ENCODE data around the gene PRSS1. TPM values are rescaled to one million over a fixed set of nuclear protein-coding genes. Genes with fewer than 3 reads are reported as not detected.
"Not testable (repeated sequence)": the region's sequence is repeated elsewhere in the genome, so short reads cannot be mapped to it uniquely, and the experiment has no call there.

Gene PRSS1
- total RNA-seq: not detected in 2 replicates

DNA sequence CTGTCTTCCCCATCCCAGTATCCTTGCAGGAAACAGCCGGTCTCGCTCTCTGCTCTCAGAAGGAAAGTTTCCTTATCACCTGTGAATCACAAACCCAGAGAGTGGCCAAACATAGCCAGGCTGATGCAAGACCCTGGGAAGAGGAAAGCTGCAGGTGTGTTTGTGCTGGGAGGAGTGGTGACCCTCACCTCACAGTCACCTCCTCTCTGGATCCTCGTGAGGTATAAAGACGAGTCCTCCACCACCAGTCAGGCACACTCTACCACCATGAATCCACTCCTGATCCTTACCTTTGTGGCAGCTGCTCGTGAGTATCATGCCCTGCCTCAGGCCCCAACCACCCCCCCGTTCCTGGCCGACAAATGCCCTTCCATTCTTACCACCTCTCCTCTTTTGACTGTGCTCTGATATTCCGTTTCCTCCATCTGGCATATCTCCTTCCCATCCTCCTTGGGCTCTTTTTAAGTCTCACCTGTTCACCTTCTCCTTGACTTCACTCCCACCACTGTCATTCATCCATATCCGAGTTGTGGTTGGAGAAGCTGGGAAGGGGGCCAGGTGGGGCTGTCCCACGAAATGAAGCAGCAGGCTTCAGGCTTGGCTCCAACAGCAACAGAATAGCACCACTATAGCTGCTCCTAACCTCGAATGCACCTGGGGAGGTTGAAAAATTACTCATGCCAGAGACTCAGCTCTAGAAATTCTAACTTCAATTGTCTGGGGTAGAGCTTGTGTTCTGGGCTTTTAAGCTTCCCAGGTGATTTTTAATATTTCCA lies at the start of gene PRSS1:
Gene PRSS1, plus strand, starts transcription at position 255 of the 776 bp plus-strand sequence. Its CDS starts 13 bp downstream, at position 268.
- DNase-seq (ENCODE audit: extremely low read depth, low read depth, low spot score): no peak

DNA sequence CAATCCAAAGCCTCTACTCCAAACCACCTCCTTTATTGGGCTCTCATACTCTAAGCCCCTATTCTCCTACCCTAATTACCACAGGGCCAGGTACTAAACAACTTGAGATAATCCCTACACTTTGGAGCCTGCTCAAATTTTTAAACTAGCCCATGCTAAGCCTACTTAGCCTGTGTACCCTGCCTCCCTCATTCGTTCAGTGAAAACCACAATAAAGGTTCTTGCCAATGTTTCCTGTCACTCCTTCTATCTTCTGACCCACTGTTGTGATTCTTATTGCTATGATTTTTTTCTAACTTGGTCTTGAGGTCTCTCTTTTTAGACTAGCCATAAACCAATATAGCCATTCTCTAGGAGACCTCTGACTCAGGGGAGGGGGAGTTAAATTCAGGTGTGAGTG lies 48.3 kb upstream of the PRSS1 start:
- DNase-seq (ENCODE audit: extremely low read depth, low read depth, low spot score): not testable (repeated sequence)

DNA sequence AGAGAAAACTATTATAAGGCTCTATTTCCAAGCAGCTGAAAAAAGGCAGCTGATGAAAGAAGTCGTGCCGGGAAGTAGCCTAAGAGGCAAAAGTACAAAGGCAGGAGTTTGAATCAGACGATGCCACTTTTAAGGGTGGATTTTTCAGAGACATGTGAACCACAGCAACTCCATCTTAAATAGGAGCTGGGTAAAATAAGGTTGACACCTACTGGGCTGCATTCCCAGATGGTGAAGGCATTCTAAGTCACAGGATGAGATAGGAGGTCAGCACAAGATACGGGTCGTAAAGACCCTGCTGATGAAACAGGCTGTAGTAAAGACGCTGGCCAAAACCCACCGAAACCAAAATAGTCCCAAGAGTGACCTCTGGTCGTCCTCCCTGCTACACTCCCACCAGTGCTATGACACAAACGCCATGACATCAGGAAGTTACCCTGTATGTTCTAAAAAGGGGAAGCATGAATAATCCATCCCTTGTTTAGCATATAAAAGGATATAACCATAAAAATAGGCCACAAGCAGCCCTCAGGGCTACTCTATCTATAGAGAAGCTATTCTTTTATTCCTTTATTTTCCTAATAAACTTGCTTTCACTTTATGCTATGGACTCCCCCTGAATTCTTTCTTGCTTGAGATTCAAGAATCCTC lies 45.5 kb upstream of the PRSS1 start:
- DNase-seq (ENCODE audit: extremely low read depth, low read depth, low spot score): no peak

DNA sequence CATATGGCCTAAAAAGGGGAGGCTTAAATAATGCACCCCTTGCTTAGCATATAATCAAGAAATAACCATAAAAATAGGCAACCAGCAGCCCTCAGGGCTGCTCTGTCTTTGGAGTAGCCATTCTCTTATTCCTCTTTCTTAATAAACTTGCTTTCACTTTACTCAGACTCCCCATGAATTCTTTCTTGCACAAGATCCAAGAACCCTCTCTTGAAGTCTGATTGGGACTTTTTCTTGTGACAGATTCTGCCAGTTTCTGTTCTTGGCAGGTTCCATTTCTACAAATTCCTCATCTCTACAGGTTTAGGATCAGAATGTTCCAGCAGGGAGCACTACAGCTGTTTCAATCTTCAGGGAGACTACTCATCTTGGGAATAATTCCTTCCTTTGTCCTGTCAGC lies 40.5 kb upstream of the PRSS1 start:
- DNase-seq (ENCODE audit: extremely low read depth, low read depth, low spot score): not testable (repeated sequence)

DNA sequence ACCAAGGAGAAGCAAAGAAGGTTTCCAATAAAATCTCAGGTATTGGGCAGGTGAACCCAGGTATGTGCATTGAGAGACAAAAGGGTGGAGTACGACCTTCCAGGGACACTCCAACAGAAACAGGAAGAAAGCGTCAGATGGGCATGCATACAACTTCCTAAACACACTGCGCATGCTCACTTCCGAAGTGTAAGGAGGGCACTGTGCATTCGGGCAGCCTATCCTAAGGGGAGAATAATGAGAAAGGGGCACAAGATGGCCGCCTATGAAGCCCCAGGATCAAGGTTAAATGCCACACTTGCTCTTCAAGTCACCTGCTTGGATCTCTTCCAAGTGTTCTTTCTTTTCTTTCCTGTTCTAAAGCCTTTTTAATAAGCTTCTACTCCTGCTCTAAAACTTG lies 39.4 kb upstream of the PRSS1 start:
- DNase-seq (ENCODE audit: extremely low read depth, low read depth, low spot score): no peak

DNA sequence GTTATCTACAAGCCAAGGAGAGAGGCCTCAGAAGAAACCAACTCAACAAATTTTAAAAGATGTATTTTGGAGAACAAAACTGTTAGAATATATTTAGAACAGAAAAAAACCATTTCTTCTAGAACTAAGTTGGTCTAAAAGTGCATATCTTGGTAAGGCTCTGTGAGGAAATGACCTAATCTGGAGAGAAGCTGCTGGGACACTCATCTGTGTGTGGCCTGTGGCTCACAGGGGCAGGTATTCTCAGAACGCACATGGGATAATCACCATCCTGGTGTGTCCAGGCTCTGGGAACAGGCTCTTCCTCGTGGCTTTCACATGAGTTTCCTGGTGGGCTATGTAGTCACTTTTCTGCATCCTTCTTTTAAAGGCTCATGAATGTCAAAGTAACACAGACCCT lies 38.1 kb upstream of the PRSS1 start:
- no peak for DNase-seq (ENCODE audit: extremely low read depth, low read depth, low spot score)

DNA sequence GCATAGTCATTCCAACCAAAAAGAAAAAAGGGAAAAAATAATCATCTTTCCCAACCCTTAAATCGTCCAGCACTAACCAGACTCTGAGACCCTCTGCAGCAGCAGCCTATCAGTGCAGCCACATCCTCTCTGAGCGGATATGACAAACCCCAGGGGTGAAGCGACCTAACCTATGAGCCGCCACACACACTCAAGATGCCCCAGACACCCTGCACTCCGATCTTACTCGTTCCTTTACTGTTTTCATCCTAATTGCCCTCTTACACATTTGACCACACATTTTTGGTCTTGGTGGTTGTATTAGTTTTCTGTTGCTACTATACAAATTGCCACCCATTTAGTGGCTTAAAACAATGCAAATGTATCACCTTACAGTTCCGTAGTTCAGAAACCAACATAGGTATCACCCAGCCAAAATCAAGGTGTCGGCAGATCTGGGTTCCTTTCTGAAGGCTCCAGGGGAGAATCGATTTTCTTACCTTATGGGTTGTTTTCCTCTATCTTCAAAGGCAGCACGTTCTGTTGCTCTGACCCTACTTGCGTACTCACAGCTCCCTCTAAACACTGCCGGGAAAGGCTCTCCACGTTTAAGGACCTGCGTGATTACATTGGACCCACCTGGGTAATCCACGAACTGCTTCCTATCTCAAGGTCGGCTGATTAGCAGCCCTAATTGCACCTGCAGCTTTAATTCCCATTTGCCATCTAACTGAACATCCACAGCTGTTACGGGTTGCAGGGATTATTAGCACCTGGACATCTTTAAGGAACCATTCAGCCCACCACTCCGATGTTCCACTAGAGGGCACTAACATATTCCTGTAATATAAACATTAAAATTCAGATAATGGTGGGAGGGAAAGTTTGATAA lies 37.3 kb upstream of the PRSS1 start:
- DNase-seq (ENCODE audit: extremely low read depth, low read depth, low spot score): peak; percentile 14

DNA sequence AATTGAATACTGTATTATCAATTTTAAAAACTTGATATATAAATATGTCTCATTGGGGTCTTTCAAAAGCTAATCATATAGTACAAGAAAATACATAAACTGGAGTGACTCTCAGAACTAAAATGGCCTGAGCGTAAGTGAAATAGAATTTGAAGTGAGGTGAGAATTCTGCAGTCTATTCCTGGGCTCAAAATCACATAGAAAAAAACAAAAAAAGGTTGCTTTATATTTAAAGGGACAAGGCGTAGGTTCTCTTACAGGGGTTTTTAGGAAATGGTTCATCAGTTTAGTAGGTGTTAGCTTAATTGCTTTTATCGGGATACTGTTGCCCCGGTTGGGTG lies 36.7 kb upstream of the PRSS1 start:
- DNase-seq (ENCODE audit: extremely low read depth, low read depth, low spot score): no peak

DNA sequence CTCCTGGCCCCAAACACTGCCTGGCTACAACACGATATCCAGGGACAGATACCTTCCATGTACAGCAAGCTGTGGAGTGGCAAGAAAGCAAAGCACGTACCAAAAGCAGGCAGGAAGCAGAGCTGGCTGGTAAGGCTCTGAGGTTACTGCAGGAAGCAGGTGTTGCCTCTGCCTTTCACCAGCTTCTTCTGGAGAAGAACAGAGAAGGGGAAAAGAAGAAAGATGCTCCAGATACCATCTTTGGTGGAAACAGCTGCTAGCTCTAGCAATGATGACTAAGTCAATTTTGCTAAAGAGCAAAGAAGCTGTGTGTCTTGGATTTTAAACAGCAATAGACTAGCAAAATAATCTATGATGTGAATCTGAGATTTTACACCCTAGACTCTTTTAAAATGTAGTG lies 34.9 kb upstream of the PRSS1 start:
- DNase-seq (ENCODE audit: extremely low read depth, low read depth, low spot score): peak; percentile 41

DNA sequence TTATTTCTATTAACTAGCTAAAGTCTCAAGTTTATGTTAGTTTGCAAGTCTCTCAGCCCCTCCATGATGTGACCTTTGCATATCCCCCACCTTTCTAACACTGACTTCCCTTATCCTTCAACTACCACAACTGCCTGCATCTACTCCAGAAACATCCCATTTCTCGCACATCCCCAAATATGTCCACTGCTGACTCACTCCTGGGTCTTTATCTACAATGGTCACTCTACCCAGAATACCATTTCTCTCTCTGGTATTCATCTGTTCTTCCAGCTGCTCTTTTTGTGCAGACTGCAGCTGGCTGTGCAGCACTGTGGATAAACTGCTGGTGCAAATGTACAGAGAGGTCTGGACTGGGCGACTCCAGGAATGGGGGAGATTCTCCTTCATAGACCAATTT lies 32.7 kb upstream of the PRSS1 start:
- no peak for DNase-seq (ENCODE audit: extremely low read depth, low read depth, low spot score)

DNA sequence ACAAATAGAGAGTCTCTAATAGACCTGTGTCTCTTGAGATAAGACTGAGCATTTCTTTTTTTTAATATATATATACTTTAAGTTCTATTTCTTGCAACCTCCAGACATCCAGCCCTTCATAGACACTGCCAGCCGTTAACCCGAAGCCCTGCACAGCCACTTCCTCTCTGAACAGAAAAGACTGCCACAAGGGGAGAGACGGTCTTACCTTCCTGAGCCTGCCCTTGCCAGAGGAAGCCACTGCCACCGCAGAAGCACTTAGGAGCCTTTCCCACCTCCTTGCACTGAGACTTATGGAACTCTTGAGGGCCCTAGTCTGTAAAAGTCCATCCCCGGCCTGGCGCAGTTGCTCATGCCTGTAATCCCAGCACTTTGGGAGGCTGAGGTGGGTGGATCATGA lies 31.8 kb upstream of the PRSS1 start:
- no peak for DNase-seq (ENCODE audit: extremely low read depth, low read depth, low spot score)

DNA sequence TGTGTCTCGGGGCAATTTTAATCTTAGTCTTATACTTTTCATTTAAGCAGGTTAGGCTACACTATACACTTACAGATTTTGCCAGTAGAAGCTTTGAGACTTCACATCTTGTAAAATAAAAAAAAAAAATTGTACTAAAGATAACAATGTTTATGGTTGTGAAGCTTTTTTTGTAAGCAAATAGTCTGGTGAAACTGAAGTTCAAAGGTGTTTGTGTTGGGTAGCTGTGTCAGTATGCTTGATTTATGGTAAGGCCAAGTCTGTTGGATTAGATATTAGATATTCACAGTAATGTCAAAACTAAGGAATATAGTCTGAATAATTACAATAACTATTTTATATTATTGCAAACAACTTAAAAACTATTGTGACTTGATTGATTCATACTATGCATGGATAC lies 31.0 kb upstream of the PRSS1 start:
- no peak for DNase-seq (ENCODE audit: extremely low read depth, low read depth, low spot score)

DNA sequence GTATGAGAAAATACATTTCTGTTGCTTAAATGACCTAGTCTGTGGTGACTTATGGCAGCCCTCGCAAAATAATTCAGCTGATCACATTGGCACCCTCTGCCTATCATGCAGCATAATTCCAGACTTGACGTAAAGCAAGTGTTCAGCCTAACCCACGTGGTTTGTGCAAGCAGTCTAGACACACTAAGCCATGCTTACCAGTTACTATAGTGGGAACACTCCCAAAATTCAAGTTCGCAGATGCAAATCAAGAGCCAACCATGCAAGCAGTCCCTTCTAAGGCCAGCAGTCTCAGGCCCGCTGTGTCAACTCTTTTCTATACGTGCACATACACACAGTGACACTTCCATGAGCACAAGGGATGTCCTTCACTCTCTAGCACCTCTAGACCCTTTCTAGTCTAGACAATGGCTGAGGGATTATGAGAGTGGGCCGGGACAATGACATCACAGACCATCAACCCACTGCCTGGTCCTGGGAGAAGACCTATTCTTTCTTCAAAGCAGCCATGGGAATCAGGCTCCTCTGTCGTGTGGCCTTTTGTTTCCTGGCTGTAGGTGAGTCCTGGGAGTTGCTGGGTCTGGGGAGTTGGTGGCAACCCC lies 29.0 kb upstream of the PRSS1 start:
- DNase-seq (ENCODE audit: extremely low read depth, low read depth, low spot score): no peak

DNA sequence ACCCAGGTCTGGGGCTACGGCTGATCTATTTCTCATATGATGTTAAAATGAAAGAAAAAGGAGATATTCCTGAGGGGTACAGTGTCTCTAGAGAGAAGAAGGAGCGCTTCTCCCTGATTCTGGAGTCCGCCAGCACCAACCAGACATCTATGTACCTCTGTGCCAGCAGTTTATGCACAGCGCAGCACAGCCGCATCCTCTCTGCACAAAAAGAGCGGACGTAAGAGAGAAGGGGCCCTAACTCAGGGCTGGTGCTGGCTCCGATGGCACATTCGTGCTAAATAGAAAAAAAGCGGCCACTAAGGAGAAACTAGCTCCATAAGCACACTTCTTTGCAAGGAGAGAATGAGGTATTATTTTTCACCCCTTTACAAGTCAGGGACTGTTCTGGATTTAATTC lies 28.3 kb upstream of the PRSS1 start:
- no peak for DNase-seq (ENCODE audit: extremely low read depth, low read depth, low spot score)

DNA sequence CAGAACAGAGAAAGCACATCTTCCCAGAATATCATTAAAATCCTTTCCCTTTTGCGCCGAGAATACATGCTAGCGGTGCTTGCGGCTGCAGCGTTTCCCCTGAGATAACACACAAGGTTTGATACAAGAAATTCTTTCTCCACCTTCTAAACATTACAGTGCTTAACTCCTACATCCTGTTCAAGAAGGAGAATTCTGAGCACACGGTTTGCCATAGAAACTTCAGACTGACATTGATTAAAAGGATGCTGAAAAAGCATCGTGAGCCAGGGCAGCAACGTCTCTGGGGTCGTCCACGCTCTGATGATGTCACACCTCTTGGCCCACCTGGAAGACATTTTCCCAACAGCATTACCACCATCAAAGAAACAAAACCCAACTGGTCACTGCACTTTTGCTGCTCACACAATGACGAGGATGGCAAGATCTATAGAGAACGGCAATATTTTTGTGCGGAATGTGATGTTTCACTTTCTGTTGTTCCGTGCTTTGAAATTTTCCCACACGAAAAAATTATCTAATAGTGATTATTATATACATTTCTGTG lies 27.0 kb upstream of the PRSS1 start:
- DNase-seq (ENCODE audit: extremely low read depth, low read depth, low spot score): no peak

DNA sequence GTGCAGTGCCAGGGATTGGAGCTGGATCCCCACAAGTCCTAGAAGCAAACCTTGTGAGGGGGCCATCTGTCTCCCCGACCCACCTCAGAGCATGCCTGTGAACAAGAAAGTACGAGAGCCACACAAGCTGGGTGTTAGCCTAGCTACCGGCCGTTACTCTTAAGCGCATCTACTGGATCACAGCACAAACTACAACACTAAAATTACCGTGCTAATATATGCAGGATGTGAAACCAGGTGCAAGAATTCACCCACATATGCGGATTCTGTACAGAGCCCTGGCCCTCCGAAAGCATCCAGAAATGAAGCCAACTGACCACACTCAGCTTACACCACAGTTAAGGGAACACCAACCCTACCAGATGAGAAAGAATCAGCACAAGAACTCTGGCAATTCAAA lies 16.0 kb upstream of the PRSS1 start:
- no peak for DNase-seq (ENCODE audit: extremely low read depth, low read depth, low spot score)

DNA sequence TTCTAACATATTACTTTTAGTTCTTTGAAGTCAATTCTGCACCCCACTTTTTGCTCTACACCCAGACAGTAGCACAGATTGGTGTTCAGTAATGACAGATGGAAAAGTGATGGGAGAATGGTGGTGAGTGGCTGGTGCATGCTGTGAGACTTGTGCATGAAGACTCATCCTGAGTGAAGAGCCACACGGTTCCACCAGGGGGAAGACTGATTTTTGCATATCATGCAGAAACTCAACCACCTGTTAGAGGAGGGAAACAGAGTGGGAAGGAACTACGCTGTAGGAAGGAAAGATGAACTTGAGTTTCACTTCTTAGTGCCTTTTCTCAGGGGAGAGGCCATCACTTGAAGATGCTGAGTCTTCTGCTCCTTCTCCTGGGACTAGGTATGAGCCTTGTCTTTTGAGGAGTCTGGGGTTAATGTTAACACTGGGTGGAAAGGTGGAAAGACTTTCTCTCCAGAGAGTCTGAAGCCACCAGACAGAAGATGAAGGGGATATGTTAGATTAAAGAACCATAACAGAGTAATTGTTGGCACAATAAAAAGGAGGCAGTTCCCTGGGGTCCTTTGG lies 9.3 kb upstream of the PRSS1 start:
- no peak for DNase-seq (ENCODE audit: extremely low read depth, low read depth, low spot score)

DNA sequence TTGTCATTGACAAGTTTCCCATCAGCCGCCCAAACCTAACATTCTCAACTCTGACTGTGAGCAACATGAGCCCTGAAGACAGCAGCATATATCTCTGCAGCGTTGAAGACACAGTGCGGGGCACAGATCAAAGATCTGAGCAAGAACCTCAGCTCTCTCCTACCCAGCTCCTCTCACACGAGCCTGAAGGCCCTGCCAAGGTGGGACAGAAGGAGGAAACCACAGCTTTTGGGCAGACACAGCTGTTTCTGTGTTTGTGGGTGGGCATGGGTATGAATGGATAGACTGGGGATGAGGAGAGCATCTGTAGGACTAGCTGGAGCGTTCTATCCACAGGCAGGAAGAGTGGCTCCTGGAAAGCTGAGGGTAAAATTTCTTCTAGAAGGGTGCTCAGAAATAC lies 8.5 kb upstream of the PRSS1 start:
- DNase-seq (ENCODE audit: extremely low read depth, low read depth, low spot score): no peak

DNA sequence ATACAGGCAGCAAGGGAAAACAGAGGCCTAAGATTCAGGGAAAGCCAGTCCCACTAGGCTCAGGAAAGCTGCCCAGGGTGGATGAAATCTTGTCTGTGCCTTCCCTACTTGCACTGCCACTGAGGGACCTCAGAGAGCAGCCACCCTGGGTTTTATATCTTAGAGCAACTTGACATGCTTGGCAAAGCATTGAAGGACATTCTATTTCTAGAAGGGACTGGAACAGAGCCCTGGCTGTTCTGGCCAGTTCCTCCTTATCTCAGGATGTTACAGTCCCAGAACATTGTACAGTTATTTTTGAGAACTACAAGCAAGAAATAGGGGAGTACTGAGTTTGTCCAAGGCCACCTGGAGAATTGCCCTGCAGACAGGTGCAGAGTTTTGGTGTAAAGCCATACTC lies 7.3 kb upstream of the PRSS1 start:
- DNase-seq (ENCODE audit: extremely low read depth, low read depth, low spot score): not testable (repeated sequence)

DNA sequence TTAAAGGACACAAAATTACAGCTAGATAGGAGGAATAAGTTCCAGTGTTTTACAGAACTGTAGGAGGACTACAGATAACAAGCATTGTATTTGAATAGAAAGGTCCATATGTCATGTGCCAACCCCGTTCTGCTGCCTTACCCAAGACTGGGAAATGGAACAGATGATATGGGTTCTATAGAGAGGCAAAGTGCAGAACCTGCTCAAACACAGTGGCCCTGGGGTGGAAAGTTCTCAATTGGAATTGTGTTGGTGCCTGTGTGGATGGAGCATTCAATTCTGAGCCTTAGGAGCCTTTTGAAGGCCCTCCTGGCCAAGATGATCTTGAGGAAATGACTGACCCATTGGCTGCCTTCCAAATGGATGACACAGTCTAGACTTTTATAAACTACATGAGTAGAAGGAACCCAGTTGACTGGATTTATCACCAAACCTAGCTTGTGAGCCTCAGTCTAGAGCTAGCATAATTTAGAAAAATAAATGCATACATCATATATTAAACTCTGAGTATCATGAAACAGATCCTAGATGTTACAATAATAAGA lies 4.1 kb upstream of the PRSS1 start:
- DNase-seq (ENCODE audit: extremely low read depth, low read depth, low spot score): no peak

Data from glomerular endothelial cell (primary cell).